Activated CD8-positive, alpha-beta memory T cell treated with anti-CD3 and anti-CD28 coated beads, Interleukin-2, amount 50 U/mL, for 1 hour (primary cell): ENCODE measurements around the gene NBPF1.
"Not testable (repeated sequence)": the region's sequence is repeated elsewhere in the genome, so short reads cannot be mapped to it uniquely, and the experiment has no call there.

Source experiments
- DNase-seq: peaks from one replicate; pipeline ENCODE4 v3.0.0-alpha.2; 2020; ENCODE audit errors: extremely low read depth

The NBPF1 gene

GRCh38 chr1:16605532-16606505 lies 7.5 kb downstream of the NBPF1 start:
- no peak for DNase-seq

GRCh38 chr1:16605213-16605525 lies 8.2 kb downstream of the NBPF1 start:
- no peak for DNase-seq

GRCh38 chr1:16604514-16605212 lies 8.7 kb downstream of the NBPF1 start:
- DNase-seq = not testable (repeated sequence)

- not testable (repeated sequence) for DNase-seq
These were observed 9.7 kb downstream of the NBPF1 start for GRCh38 chr1:16603623-16604022.

GRCh38 chr1:16602336-16603011 lies 10.9 kb downstream of the NBPF1 start:
- DNase-seq = not testable (repeated sequence)

GRCh38 chr1:16600855-16601786 lies 12.2 kb downstream of the NBPF1 start:
- DNase-seq = not testable (repeated sequence)

GRCh38 chr1:16599326-16599725 lies 14.0 kb downstream of the NBPF1 start:
- not testable (repeated sequence) for DNase-seq

GRCh38 chr1:16595216-16595615 lies 18.1 kb downstream of the NBPF1 start:
- not testable (repeated sequence) for DNase-seq

- not testable (repeated sequence) for DNase-seq
These were observed 21.5 kb downstream of the NBPF1 start for GRCh38 chr1:16591845-16592244.

GRCh38 chr1:16588081-16588480 lies 25.3 kb downstream of the NBPF1 start:
- not testable (repeated sequence) for DNase-seq

GRCh38 chr1:16587639-16588038 lies 25.7 kb downstream of the NBPF1 start:
- DNase-seq = not testable (repeated sequence)

GRCh38 chr1:16565324-16565723 lies 48.0 kb downstream of the NBPF1 start:
- not testable (repeated sequence) for DNase-seq

- DNase-seq = not testable (repeated sequence)
These were observed 52.3 kb downstream of the NBPF1 start for GRCh38 chr1:16561035-16561434.

GRCh38 chr1:16560498-16560897 lies 52.9 kb downstream of the NBPF1 start:
- DNase-seq = not testable (repeated sequence)

GRCh38 chr1:16559688-16560087 lies 53.7 kb downstream of the NBPF1 start:
- not testable (repeated sequence) for DNase-seq

GRCh38 chr1:16557034-16557433 lies 56.3 kb downstream of the NBPF1 start:
- DNase-seq = not testable (repeated sequence)

GRCh38 chr1:16553244-16553643 lies 60.1 kb downstream of the NBPF1 start:
- DNase-seq = not testable (repeated sequence)

GRCh38 chr1:16550212-16550918 lies 63.0 kb downstream of the NBPF1 start:
- not testable (repeated sequence) for DNase-seq

GRCh38 chr1:16549545-16549944 lies 63.8 kb downstream of the NBPF1 start:
- not testable (repeated sequence) for DNase-seq

GRCh38 chr1:16547502-16548241 lies 65.7 kb downstream of the NBPF1 start:
- DNase-seq = not testable (repeated sequence)
